NOMO-1 treated with dmso at 0.1 percent for 144 hours (cell line): ENCODE measurements around the gene MUC6.

Experiments used
- DNase-seq: peaks from one replicate; lab custom pipeline; 2025; ENCODE audit not compliant: unreplicated experiment; lab: John Stamatoyannopoulos, UW

The MUC6 gene

DNA sequence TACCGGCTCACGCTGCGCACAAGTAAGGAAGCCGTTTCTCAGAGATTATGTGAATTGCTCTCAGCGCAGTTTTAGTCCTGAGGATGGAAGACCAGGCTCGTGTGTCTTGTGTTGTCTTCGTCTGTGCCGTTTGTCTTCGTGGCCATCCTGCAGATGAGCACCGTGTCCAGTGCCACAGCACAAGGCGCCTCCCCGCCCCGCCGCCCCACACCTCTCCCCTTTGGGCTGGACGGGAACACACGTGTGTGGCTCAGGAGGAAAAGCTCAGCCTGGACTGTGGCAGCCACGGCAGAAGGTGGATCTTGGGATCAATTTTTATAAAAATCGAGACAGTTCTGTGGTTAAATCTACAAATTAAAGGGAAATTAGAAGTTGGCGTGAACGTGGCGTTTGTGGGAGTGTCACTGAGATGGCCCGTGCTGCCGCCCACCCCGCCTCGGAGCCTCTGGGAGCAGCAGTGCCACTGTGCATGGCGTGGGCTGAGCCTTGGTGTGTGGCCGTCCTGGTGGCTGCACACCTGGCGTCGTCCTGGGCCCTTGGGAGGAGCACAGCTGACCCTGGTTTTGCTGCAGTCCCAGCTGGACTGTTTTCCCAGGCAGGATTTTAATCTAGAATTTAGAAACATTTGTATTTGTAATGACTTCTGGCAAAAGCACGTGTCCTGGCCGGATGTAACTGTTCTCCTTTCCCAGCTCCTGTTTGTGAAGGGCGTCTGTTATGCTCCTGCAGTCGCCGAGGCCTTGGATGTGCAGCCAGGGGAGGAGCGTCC lies 25.8 kb downstream of the MUC6 start:
- no peak for DNase-seq

DNA sequence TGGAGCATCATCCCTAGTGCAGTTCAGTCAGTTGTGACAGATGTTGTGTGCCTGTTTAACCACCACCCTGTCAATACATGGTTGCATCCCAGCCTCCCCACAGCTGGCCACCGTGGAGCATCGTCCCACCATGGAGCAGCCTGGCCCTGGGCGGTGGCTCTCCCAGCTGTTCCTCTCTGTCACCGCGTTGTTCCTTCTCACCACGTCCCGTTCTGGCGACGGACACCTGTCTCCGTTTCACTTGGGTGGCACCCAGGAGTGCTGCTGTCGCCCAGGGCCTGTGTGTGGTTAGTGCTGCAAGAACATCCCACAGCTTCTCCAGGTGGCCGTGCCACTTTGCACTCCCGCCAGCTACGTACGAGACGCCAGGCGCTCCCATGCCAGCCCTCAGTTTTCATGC lies 26.5 kb downstream of the MUC6 start:
- DNase-seq = no peak

DNA sequence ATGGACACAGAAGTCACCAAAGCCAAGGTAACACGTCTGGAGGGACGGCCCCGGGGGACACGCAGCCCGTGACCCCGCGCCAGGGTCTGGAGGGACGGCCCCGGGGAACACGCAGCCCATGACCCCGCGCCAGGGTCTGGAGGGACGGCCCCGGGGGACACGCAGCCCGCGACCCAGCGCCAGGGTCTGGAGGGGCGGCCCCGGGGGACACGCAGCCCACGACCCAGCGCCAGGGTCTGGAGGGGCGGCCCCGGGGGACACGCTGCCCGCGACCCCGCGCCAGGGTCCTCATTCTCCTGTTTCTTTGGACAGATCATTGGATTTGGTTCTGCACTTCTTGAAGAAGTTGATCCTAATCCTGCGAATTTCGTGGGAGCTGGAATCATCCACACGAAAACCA lies 27.1 kb downstream of the MUC6 start:
- no peak for DNase-seq

GRCh38 chr11:1008803-1009145 lies 27.7 kb downstream of the MUC6 start:
- DNase-seq = no peak

- DNase-seq = no peak
These were observed 28.3 kb downstream of the MUC6 start for GRCh38 chr11:1008001-1008802.

- DNase-seq = no peak
These were observed 29.2 kb downstream of the MUC6 start for GRCh38 chr11:1007279-1007678.

DNA sequence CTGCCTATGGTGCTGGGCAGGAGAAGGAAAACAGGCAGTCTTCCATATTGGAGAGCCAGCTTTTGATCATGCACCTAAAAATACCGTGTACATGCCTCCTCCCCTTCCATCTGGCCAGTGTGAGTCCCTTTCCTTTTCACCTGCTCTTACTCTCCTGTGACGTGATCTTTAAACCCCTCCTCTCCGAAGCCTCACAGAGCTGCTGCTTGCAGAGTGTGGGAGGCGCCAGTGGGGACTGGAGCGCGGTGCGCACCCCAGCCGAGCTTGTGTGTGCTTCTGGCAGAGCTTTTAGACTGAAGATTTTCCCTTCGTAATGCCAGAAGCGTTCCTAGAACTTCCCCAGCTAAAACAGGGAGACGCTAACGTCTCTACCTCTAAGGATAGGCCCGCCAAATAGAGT lies 29.8 kb downstream of the MUC6 start:
- DNase-seq = no peak

- DNase-seq = no peak
These were observed 30.6 kb downstream of the MUC6 start for GRCh38 chr11:1005928-1006327.

GRCh38 chr11:1003159-1003558 lies 33.4 kb downstream of the MUC6 start:
- no peak for DNase-seq

- DNase-seq = no peak
These were observed 34.0 kb downstream of the MUC6 start for GRCh38 chr11:1002406-1002984.

- no peak for DNase-seq
These were observed 34.7 kb downstream of the MUC6 start for GRCh38 chr11:1001617-1002405.

DNA sequence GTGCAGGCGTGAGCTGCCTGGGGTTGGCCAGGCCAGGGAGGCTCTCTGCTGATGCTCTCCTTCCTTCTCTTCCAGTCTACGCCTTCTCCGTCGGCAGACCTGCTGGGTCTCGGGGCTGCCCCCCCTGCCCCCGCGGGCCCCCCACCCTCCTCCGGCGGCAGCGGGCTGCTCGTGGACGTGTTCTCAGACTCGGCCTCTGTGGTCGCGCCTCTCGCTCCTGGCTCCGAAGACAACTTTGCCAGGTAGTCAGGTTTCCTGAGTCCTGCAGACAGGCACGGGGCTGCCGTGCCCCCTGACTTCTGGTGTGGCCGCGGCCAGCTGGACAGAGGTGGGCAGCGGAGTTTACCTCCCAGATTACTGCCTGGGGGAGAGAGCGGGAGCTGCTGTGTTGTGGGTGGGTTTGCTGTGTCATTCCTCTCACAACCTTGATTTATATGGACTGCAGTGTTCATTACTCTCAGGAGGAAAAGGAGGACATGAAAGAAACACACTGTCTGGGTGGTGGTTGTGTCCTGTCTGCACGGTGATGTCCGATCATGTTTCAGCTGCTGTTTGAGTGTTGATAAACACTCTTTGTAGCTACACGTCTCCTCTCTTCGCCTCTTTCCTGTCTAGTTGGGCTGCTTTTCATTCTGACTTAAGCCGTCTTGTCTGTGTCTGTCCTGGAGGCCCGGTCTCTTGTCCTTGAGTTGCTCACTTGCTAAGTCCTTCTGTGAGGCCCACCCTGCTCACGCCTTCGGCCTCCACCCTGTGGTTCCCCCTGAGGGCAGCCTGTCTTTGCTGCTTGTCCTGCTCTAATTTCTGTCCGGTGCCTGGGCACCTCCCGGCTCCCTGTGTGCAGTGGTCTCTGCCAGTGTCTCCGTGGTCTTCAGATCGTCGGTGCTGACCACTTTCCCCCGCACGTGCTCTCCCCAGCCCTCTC lies 35.9 kb downstream of the MUC6 start:
- DNase-seq = no peak

GRCh38 chr11:999009-999408 lies 37.5 kb downstream of the MUC6 start:
- DNase-seq = no peak

- no peak for DNase-seq
These were observed 38.6 kb downstream of the MUC6 start for GRCh38 chr11:997907-998306.

- no peak for DNase-seq
These were observed 39.8 kb downstream of the MUC6 start for GRCh38 chr11:996681-997080.

DNA sequence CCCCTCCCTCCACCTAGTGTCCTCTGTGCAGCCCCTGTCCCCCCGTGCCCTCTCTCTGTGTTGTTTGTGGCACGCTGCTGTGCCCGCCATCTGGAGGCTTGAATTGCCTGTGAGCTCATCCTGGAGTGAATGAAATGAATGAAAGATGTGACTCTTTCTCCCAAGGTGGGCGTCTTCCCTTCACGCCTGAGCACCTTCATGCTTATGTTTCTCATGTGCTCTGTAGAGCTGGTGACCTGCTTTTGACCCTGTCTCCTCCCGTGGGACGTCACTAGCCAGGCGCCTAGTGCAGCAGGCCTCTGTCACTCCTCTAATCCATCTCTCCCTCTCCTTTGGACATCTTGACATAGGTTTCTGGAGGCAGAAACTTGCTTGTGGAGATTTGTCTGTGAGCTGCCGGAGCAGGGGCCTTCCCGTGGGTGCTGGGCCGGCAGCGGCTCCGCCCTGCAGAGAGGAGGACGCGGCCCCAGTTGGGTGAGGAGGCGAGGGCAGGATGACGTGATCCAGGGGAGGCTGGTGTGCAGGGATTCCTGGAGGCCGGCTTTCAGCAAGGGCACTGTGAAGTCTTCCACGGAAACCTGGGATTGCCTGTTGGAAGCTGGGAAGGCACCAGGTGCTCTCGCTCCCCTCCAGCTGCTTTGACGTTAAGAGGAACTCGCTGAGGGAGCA lies 40.6 kb downstream of the MUC6 start:
- DNase-seq = no peak

- DNase-seq = no peak
These were observed 41.3 kb downstream of the MUC6 start for GRCh38 chr11:995044-995751.

DNA sequence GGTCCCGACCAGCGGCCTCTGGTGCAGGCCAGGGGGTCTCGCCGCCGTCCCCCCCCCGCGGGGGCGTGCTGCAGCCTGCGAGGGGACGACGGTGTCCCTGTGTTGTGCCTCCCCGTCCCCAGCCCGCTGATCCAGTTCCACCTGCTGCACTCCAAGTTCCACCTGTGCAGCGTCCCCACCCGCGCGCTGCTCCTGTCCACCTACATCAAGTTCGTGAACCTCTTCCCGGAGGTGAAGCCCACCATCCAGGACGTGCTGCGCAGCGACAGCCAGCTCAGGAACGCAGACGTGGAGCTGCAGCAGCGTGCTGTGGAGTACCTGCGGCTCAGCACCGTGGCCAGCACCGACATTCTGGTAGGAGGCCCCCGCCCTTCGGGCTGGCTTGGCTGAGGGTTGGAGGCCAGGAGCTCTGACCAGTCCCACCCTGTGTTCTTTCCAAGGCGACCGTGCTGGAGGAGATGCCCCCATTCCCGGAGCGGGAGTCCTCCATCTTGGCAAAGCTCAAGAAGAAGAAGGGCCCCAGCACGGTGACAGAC lies 42.8 kb downstream of the MUC6 start:
- no peak for DNase-seq

DNA sequence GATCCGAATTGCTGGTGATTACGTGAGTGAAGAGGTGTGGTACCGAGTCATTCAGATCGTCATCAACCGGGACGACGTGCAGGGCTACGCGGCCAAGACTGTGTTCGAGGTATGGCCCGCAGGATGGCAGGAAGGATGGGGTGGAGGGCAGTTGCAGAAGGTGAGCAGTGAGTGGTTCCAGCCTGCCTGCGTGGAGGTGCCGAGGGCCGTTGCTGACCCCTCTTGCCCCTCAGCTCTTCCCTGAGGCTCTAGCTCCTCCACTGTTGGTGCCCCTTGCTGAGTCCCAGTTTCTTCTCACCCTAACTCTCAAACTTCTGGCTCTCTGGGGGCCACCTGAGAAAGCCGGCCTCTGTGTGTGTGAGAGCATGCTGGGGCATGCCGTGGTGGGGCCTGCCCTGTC lies 43.9 kb downstream of the MUC6 start:
- DNase-seq = no peak
